Colonic mucosa (tissue), 4 donors: ENCODE measurements around the gene PHOSPHO1. TPM values are rescaled to one million over a fixed set of nuclear protein-coding genes. Genes with fewer than 3 reads are reported as not detected.

Experiments
- DNase-seq: peaks from one replicate; pipeline ENCODE4 v3.0.0-alpha.2; 2020
- H3K27ac ChIP-seq: fragments of 200-600 bp; one replicate; pipeline ENCODE4 v1.8.0; 2021
- H3K27me3 ChIP-seq: fragments of 200-600 bp; one replicate; pipeline ENCODE4 v1.8.0; 2021
- H3K36me3 ChIP-seq: fragments of 200-600 bp; one replicate; pipeline ENCODE4 v1.8.0; 2021
- H3K4me1 ChIP-seq: fragments of 200-600 bp; one replicate; pipeline ENCODE4 v1.8.0; 2021; ENCODE audit warnings: mild to moderate bottlenecking
- H3K4me3 ChIP-seq: fragments of 200-600 bp; one replicate; pipeline ENCODE4 v1.8.0; 2021
- H3K9ac ChIP-seq, 2 donors: one replicate each; pipeline ENCODE4 v1.7.0; 2013; ENCODE audit warnings: control low read depth in 2 of 2, low read depth in 2 of 2, low read length in 2 of 2
- H3K9me3 ChIP-seq: fragments of 200-600 bp; one replicate; pipeline ENCODE4 v1.8.0; 2021
- intact Hi-C: fragments of 100-400 bp; cut with DNase I; formaldehyde crosslinking; loops from one replicate; pipeline ENCODE4 v1.14.1; 2022
- total RNA-seq, 2 donors: library from RNA; stranded (reverse); fragmentation: NEBNext Ultra II Directional in 1 of 2; extraction: Animal tissue kit (Norgen Biotek cat#: 25700) in 1 of 2; gene quantifications; one replicate each; pipeline ENCODE4 v1.2.1, GENCODE V29; 2021
- TF ChIP-seq, protein P1 (sequence below): fragments of 200-600 bp; IDR thresholded peaks from one replicate; pipeline ENCODE4 v1.8.0; 2022; ENCODE audit warnings: antibody characterized with exemption, mild to moderate bottlenecking
- donor health status: healthy.
- donor health status: DM: no; HTN: no; CAD: no.
- donor health status: DM: no; HTN: no; CAD: no.

Gene PHOSPHO1
- total RNA-seq, 2 donors from 2014 or later: not detected

DNA sequence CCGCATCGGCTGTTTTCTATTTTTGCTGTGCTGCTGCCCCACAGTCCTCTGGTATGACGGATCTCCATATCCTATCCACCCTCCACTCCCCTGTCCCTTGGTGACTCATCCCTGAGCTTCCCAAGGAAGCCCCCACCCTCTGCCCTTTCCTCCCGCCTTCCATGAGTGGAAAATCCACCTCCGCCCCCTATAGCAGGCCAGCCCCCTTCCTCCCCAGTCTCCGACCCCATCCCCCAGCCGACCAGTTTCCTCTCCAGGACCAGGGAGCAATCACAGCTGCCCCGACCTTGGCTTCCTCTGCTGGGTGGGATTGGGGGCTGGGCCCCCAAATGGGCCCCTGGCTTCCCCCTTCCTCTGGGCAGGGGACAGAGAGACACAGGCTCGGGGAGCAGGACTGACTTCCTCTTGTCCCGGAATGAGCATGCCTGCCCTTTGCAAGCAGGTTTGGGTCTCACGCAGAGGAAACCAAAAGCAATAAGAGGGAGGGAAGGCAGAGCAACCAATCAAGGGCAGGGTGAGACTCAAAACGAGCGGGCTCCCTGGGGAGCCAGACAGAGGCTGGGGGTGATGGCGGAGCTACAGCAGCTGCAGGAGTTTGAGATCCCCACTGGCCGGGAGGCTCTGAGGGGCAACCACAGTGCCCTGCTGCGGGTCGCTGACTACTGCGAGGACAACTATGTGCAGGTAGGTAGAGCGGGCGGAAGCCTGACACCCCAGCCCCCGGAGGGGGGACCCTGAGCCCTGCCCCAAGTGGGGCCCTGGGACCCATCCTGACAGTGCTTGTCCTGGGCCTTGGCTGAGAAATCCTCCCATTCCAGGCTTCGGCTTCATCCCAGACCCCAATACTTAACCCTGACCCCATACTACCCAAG, 20.2 kb downstream of the PHOSPHO1 start, which contains the start of the genes ABI3 and GNGT2:
Gene ABI3, plus strand, starts transcription at position 550 of the 872 bp plus-strand sequence. Its CDS starts 18 bp downstream, at position 568.
Gene GNGT2, minus strand, starts transcription at position 417 of the 872 bp plus-strand sequence. CDS start 3,152 bp downstream, outside the sequence.
- Histone ChIP-seq H3K27ac (peak within 1 kb of the TSS; percentile 60), H3K9me3 (no peaks in the 10 kb centered on the region), H3K36me3 (no peaks in the 10 kb centered on the region), H3K27me3 (no peaks in the 10 kb centered on the region), H3K4me3 (peak within 1 kb of the TSS; percentile 42), H3K4me1 (no peaks in the 10 kb centered on the region), H3K9ac (peak within 1 kb of the TSS; percentile 60 to 61)
- intact Hi-C loops: no loop called here
- DNase-seq: peak; percentile 55
- TF ChIP-seq, protein P1, sequence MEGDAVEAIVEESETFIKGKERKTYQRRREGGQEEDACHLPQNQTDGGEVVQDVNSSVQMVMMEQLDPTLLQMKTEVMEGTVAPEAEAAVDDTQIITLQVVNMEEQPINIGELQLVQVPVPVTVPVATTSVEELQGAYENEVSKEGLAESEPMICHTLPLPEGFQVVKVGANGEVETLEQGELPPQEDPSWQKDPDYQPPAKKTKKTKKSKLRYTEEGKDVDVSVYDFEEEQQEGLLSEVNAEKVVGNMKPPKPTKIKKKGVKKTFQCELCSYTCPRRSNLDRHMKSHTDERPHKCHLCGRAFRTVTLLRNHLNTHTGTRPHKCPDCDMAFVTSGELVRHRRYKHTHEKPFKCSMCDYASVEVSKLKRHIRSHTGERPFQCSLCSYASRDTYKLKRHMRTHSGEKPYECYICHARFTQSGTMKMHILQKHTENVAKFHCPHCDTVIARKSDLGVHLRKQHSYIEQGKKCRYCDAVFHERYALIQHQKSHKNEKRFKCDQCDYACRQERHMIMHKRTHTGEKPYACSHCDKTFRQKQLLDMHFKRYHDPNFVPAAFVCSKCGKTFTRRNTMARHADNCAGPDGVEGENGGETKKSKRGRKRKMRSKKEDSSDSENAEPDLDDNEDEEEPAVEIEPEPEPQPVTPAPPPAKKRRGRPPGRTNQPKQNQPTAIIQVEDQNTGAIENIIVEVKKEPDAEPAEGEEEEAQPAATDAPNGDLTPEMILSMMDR: no peak

DNA sequence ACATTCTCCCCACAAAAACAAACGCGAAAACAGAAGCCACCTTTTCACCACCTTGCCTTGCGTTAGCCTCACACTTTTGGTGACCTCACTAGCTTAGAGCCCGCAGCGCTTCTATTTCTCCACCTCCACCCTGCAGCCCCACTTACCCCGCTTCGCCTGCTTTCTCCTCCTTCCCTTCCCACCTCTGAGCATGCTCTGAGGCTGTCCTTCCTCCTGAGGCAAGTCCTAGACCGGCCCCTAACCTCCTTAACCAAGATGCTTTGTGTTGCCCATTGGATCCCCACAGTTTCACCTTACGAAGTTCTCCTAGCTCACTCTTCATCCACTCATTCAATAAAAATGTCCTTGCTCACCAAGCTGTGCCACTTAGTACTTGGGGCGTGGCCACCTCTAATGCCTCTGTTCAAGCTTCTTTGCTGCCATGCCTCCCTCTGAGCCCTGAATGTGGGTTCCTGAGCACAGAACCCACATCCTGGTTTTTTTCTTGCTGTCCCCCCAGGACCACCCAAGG, 21.5 kb downstream of the PHOSPHO1 start:
- Histone ChIP-seq H3K4me1 (no peaks in the 10 kb centered on the region), H3K9ac (no peak overlapping the region), H3K27me3 (no peaks in the 10 kb centered on the region), H3K36me3 (no peaks in the 10 kb centered on the region), H3K4me3 (no peak overlapping the region), H3K9me3 (no peaks in the 10 kb centered on the region), H3K27ac (peak overlapping the region; percentile 60)
- TF ChIP-seq, protein P1: no peak
- no peak for DNase-seq
- intact Hi-C loops: no loop called here

DNA sequence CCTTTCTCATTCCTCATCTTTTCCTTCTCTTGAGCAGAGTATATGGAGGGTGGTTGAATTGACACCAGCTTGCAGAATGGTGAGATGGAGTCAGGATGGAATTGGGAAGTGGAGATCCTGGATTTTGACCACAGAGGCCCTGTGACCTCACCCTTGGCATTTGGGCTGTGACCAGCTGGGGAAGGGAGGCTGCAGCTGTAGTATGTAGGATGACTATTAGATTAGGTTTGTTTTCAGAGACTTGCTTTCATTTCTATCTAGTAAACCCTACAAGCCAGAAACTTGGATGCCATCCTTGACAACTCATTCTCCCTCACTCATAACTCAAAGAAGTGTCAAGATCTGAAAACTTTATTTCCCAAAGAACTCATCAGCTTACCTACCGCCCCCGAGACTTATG, 26.1 kb downstream of the PHOSPHO1 start:
- TF ChIP-seq, protein P1: no peak
- no peak for DNase-seq
- intact Hi-C loops: no loop called here
- Histone ChIP-seq H3K4me1 (no peaks in the 10 kb centered on the region), H3K27me3 (no peaks in the 10 kb centered on the region), H3K4me3 (no peak overlapping the region), H3K9ac (no peak overlapping the region), H3K27ac (no peak overlapping the region), H3K9me3 (no peaks in the 10 kb centered on the region), H3K36me3 (no peaks in the 10 kb centered on the region)

DNA sequence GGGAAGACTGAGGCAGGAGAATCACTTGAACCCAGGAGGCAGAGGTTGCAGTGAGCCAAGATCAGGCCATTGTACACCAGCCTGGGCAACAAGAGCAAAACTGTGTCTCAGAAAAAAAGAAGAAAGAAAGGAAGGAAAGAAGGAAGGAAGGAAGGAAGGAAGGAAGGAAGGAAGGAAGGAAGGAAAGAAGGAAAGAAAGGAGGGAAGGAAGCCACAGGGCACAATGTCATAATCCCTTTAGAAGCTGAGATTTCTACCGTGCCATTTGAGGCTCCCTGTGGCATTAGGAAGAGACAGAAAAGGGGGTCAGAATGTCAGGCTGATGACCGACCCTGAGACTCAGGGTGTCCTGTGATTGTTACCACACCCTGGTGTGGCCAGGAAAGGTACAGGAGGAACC, 26.8 kb downstream of the PHOSPHO1 start:
- H3K4me3 ChIP-seq: no peak overlapping the region
- H3K36me3 ChIP-seq: no peaks in the 10 kb centered on the region
- intact Hi-C loops: no loop called here
- H3K9ac ChIP-seq: no peak overlapping the region
- no peaks in the 10 kb centered on the region for H3K9me3 ChIP-seq
- H3K4me1 ChIP-seq: no peaks in the 10 kb centered on the region
- DNase-seq: no peak
- H3K27me3 ChIP-seq: no peaks in the 10 kb centered on the region
- TF ChIP-seq, protein P1: no peak
- no peak overlapping the region for H3K27ac ChIP-seq

DNA sequence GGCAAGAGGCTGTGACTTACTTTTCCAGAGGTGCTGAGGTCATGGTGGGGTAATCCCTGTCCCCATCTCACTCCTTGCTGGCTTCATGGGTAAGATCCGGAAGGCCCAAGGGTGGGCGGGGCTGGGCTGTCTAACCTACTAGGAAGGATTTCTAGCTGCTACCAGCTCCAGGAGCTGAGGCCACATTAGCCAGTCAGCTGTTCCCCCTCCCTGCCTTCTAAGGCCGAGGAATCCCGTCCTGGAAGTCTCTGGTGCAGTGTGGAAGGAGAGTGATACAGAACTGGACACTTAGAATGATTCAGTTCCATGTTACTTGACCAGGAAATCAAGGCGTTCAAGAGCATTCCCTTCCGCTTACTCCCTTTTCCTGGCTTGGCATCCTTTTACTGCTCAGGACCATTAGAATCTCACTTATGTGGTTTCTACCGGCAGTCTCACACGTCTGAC, 29.1 kb downstream of the PHOSPHO1 start:
- TF ChIP-seq, protein P1: no peak
- no peak for DNase-seq
- intact Hi-C loops: no loop called here
- H3K9me3 ChIP-seq: no peaks in the 10 kb centered on the region
- H3K36me3 ChIP-seq: no peaks in the 10 kb centered on the region
- H3K9ac ChIP-seq: no peak overlapping the region
- H3K4me3 ChIP-seq: no peak overlapping the region
- no peak overlapping the region for H3K27ac ChIP-seq
- H3K27me3 ChIP-seq: no peaks in the 10 kb centered on the region
- H3K4me1 ChIP-seq: no peaks in the 10 kb centered on the region
